ENCODE data around the gene PSMD12. TPM values are rescaled to one million over a fixed set of nuclear protein-coding genes. Genes with fewer than 3 reads are reported as not detected.
A peak's percentile ranks its signal among the peaks of the same experiment; 100 is the strongest.

PSMD12 gene
- total RNA-seq, 1 donor from 2014 or later: 54.6 TPM

GRCh38 chr17:67359960-67360791 lies 6.2 kb downstream of the PSMD12 start:
- TF ChIP-seq, protein P1, sequence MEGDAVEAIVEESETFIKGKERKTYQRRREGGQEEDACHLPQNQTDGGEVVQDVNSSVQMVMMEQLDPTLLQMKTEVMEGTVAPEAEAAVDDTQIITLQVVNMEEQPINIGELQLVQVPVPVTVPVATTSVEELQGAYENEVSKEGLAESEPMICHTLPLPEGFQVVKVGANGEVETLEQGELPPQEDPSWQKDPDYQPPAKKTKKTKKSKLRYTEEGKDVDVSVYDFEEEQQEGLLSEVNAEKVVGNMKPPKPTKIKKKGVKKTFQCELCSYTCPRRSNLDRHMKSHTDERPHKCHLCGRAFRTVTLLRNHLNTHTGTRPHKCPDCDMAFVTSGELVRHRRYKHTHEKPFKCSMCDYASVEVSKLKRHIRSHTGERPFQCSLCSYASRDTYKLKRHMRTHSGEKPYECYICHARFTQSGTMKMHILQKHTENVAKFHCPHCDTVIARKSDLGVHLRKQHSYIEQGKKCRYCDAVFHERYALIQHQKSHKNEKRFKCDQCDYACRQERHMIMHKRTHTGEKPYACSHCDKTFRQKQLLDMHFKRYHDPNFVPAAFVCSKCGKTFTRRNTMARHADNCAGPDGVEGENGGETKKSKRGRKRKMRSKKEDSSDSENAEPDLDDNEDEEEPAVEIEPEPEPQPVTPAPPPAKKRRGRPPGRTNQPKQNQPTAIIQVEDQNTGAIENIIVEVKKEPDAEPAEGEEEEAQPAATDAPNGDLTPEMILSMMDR (IDR thresholded peaks at IDR 0.05): no peak
- DNase-seq (no peak), ATAC-seq (ENCODE audit: low read depth) (peak; percentile 45)
- no peak overlapping the region for H3K27ac Mint-ChIP-seq
- intact Hi-C loops (cut with micrococcal nuclease): loop anchor here (2.0 kb wide), 1 partner anchor 1967 kb away; the partner anchor contains the start of gene ABCA5
- no peaks in the 10 kb centered on the region for H3K27me3 Mint-ChIP-seq
- peaks cover 48% of the 10 kb centered on the region for H3K4me1 Mint-ChIP-seq
- H3K9me3 Mint-ChIP-seq: no peaks in the 10 kb centered on the region
- ChIA-PET POLR2A (no interaction called here), CTCF (interaction anchor here (0.9 to 1.7 kb wide), 3 partner anchors 116 to 330 kb away, joined by 4 to 5 read pairs (median 4); no protein-coding TSS in a partner anchor)
- H3K36me3 Mint-ChIP-seq (ENCODE audit: low read depth): peaks cover 57% of the 10 kb centered on the region
- H3K4me3 Mint-ChIP-seq: no peak overlapping the region

GRCh38 chr17:67358612-67359011 lies 7.8 kb downstream of the PSMD12 start:
- Mint-ChIP-seq H3K27me3 (no peaks in the 10 kb centered on the region), H3K27ac (no peak overlapping the region), H3K9me3 (no peaks in the 10 kb centered on the region), H3K4me3 (no peak overlapping the region), H3K36me3 (ENCODE audit: low read depth) (peaks cover 62% of the 10 kb centered on the region), H3K4me1 (peaks cover 35% of the 10 kb centered on the region)
- ATAC-seq (ENCODE audit: low read depth) (no peak), DNase-seq (no peak)
- TF ChIP-seq, protein P1 (IDR thresholded peaks at IDR 0.05): no peak
- ChIA-PET POLR2A (no interaction called here), CTCF (no interaction called here)
- intact Hi-C loops (cut with micrococcal nuclease): loop anchor here (2.0 kb wide), 1 partner anchor 1968 kb away; the partner anchor contains the start of gene ABCA5

DNA sequence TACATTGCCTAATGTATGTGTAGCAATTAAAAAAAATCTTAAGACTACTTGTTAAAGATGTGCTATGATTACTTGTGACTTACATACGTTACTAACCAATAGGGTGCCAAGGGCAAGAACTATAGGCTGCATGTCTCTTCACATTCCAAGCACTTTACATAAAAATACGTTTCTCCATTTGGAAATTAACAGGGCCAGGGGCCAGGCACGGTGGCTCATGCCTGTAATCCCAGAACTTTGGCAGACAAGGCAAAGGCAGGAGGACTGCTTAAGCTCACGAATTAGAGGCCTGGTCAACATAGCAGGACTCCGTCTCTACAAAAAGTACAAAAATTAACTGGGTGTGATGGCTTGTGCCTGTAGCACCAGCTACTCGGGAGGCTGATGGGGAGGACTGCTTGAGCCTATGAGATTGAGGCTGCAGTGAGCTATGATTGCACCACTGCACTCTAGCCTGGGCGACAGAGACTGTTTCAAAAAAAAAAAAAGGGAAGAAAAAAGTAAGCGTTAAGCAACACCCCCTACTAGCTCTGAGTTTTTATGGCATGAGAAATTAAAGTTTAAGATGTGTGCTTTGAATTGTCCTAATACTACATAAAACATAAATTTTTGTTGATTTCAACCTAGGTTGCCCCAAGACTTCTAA lies 12.3 kb downstream of the PSMD12 start:
- H3K9me3 Mint-ChIP-seq: no peaks in the 10 kb centered on the region
- no peak overlapping the region for H3K4me3 Mint-ChIP-seq
- DNase-seq (no peak), ATAC-seq (ENCODE audit: low read depth) (no peak)
- POLR2A ChIA-PET: no interaction called here
- intact Hi-C loops (cut with micrococcal nuclease): no loop called here
- H3K4me1 Mint-ChIP-seq: peaks cover 6% of the 10 kb centered on the region
- H3K27ac Mint-ChIP-seq: no peak overlapping the region
- TF ChIP-seq, protein P1 (IDR thresholded peaks at IDR 0.05): no peak
- CTCF ChIA-PET: no interaction called here
- peaks cover 64% of the 10 kb centered on the region for H3K36me3 Mint-ChIP-seq (ENCODE audit: low read depth)
- H3K27me3 Mint-ChIP-seq: no peaks in the 10 kb centered on the region

GRCh38 chr17:67353161-67353560 lies 13.2 kb downstream of the PSMD12 start:
- H3K27ac Mint-ChIP-seq: no peak overlapping the region
- H3K4me3 Mint-ChIP-seq: no peak overlapping the region
- no peaks in the 10 kb centered on the region for H3K9me3 Mint-ChIP-seq
- ATAC-seq (ENCODE audit: low read depth) (no peak), DNase-seq (no peak)
- H3K36me3 Mint-ChIP-seq (ENCODE audit: low read depth): peaks cover 66% of the 10 kb centered on the region
- ChIA-PET POLR2A (interaction anchor here (0.6 kb wide), 1 partner anchor 499 kb away, joined by 4 read pairs; no protein-coding TSS in a partner anchor), CTCF (no interaction called here)
- no peaks in the 10 kb centered on the region for H3K27me3 Mint-ChIP-seq
- no peaks in the 10 kb centered on the region for H3K4me1 Mint-ChIP-seq
- TF ChIP-seq, protein P1 (IDR thresholded peaks at IDR 0.05): no peak
- intact Hi-C loops (cut with micrococcal nuclease): no loop called here

GRCh38 chr17:67349420-67349819 lies 17.0 kb downstream of the PSMD12 start:
- Mint-ChIP-seq H3K4me1 (no peaks in the 10 kb centered on the region), H3K36me3 (ENCODE audit: low read depth) (peaks cover 80% of the 10 kb centered on the region), H3K4me3 (no peak overlapping the region), H3K27ac (no peak overlapping the region), H3K27me3 (no peaks in the 10 kb centered on the region), H3K9me3 (no peaks in the 10 kb centered on the region)
- intact Hi-C loops (cut with micrococcal nuclease): no loop called here
- DNase-seq: no peak
- ATAC-seq (ENCODE audit: low read depth): no peak
- POLR2A ChIA-PET: no interaction called here
- TF ChIP-seq, protein P1 (IDR thresholded peaks at IDR 0.05): no peak
- CTCF ChIA-PET: no interaction called here

Measured in activated B cell treated with CpG ODN at 0.5 μM for 24 hours (primary cell).